ENCODE results near the gene CLEC1A.

- no peak for TF ChIP-seq CTCF (IDR thresholded peaks at IDR 0.05)
- TF ChIP-seq POLR2AphosphoS5 (IDR thresholded peaks at IDR 0.05; ENCODE audit: low read depth, low read length): no peak
Measured at GRCh38 chr12:10094646-10095395, 4.0 kb downstream of the CLEC1A start.
